NCI-H187 treated with DMSO at 0.1 percent for 48 hours (cell line): Measurements from ENCODE around the gene PLA2G4E.

Source experiments
- DNase-seq: peaks from one replicate; lab custom pipeline; 2025; lab: John Stamatoyannopoulos, UW

The PLA2G4E gene

GRCh38 chr15:41978534-41978933, 42.3 kb downstream of the PLA2G4E start:
- no peak for DNase-seq

DNA sequence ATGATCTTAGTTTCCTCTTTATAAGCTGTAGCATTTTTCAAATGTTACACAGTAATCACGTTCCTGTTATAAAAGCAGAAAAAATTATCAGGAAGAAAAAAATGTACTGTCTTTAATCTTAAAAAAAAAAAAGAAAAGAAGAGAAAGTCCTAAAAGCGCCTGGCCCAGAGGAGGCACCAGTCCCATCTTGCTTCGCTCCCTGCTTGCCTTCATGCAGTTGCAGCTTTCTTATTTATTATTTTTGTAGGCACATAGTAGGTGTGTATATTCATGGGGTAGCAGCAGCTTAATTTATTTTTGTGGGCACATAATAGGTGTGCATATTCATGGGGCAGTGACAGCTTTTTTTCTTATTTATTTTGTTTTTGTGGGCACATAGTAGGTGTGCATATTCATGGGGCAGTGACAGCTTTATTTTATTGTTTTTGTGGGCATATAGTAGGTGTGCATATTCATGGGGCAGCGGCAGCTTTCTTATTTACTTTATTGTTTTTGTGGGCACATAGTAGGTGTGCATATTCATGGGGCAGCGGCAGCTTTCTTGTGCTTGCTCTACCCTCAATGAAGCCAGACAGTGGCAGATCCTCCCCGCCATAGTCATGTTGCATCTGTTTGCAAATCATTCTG, 43.0 kb downstream of the PLA2G4E start:
- no peak for DNase-seq

DNA sequence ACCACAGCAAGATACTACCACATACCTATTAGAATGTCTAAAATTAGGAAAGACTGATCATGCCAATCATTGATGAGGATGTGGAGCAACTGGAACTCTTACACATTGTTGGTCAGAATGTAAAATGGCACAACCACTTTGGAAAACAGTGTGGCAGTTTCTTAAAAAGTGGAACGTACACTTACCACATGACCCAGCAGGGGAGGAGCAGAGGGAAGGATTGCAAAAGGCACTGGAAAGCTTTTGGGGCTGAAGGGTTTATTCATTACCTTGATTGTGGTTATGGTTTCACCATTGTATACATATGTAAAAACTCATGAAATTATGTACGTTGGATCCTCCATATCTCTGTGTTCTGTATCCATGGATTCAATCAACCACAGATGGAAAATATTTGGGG, 45.2 kb downstream of the PLA2G4E start:
- no peak for DNase-seq

GRCh38 chr15:41974041-41974440, 46.8 kb downstream of the PLA2G4E start:
- DNase-seq: no peak

DNA sequence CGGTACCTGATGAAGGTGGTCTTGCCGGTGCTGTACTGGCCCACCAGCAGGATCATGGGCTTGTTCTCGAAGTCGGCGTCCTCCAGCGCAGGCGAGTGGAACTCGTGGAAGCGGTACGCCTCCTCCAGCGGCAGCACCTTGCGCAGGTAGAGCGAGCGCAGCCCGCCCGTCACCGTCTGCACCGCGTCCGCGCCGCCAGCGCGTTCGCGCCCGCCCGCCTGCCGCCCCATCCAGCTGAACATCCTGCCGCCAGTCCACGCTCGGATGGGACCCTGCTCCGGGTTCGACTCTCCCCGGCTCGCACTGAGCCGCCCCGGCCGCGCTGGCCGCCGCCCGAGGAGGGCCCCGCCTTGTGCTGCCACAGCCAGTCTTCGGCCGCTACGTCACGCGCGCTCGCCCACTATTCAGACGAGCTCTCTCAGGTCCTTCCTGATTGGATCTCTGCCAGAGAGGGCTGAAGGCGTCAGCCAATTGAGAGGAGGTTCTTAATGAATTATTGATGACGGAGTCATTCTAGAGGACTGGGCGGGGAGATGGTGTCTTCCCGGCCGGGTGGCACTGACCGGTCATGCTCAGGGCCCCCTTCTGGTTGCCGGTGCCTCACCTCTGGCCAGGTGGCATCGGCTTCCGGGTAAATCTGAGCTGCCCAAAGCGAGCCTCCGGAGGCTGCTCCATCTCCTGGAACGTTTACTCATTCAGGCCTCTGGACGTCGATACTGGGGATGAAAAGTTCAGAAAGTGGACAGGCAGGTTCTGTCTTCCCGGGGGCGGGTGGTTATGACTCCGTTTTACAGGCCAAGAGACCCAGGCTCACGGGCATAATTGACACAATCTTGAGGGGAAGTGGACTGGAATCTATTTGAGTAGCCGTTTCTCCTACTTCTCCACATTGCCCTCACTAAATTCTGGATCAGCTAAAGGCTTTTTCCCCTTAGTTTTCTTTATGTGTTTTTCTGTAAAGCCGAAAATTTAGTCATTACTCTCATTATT, 48.3 kb downstream of the PLA2G4E start, which contains the start of gene EHD4:
EHD4 (minus strand) TSS at position 305 of the 990 bp plus-strand sequence; CDS start at position 242, 63 bp downstream.
- peak; percentile 81 for DNase-seq

- DNase-seq: no peak
Measured at GRCh38 chr15:41971895-41972252, 49.0 kb downstream of the PLA2G4E start.

DNA sequence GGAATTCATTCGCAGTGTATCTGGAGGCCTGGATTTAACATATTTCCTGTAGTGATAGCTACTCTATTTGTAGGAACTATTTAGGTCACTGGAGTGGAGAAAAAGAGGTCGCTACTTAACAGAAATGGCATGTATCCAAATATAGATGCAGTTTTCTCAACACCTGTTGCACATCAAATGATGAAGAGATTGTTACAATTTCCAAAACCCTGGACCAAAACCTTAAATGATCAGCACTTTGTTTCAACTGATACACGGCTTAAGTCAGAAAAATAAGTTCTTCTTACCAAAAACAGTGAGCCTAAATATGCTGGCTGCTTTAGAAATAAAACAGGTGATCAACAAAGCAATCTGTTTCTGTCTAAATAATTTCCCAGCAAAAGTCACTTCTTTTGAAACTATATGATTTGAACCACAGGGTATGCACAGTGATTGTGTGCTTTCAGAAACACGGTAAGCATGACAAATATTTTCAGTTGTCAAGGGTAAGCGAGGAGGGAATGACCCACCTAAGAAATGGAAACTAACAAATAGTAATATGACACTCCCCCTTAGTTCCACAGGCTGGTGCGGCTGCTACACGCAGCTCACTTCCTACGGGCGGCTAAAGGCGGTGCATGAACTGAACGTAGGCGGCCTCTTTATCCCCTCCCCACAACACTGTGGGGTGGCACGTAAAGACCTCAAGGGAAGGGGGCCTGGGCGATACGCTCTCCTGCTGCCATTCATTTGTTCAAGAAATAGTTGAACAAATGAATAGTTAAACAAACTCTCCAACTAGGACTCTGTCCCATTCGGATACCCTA, 49.5 kb downstream of the PLA2G4E start:
- DNase-seq: no peak

DNA sequence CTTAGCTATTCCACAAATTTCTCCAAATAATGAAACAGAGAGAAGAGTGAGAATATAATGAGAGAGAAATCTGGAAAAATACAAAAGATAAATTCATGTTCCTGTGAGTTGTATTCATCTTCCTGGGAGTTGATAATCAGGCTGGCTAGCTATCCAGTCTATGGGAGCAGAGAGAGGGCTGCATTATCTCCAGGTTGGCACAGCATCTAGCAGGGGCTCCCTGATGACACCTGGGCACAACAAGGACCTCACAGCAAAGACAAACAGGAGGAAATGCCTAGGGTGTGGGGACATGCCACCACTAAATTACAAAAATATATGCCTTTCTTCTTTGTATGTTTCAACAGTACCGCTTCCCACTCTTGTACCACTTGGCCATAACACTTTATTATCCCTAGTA, 50.4 kb downstream of the PLA2G4E start:
- DNase-seq: no peak

DNA sequence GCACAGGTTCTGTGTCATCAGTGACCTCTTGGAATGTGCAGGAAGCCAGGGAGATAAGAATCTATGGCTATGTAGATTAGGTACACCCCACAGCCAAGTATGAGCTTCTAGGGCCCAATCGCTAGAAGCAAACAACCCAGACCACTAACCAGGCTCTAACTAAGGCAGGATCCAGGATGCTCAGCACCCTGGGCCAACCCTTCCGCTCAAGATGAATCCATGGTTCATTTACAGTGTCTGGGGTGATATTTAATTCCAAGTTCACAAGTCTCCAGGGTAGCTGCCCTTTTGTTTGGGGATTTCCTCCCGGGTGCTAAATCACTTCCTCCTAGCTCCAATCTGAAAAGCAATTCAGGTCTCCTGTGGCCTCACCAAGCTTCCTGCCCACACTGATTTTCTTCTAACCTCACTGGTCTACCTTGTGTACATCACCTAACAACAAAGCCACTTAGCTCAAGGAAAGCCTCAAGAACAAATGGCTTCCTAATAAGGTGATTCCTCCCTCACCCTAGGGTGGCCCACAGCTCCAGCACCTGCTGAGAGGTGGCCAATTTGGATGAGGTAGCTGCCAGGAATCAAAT, 50.9 kb downstream of the PLA2G4E start:
- no peak for DNase-seq

DNA sequence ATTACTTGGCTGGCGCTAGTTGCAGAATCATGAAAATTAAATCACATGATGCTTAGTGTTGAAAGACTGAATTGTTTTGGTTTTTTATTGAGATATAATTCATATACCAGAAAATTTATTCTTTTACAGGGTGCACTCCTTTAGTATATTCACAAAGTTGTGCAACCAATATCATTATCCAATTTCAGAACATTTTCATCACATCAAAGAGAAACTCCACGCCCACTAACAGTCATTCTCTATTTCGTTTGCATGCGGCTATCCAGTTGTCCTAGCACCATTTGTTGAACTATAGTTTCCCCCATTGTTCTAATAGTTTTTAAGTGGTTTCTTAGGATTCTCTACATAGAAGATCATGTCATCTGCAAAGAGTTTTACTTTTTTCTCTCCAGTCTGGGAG, 52.1 kb downstream of the PLA2G4E start:
- no peak for DNase-seq

GRCh38 chr15:41967506-41968206, 53.2 kb downstream of the PLA2G4E start:
- no peak for DNase-seq

GRCh38 chr15:41966920-41967465, 53.8 kb downstream of the PLA2G4E start:
- no peak for DNase-seq

DNA sequence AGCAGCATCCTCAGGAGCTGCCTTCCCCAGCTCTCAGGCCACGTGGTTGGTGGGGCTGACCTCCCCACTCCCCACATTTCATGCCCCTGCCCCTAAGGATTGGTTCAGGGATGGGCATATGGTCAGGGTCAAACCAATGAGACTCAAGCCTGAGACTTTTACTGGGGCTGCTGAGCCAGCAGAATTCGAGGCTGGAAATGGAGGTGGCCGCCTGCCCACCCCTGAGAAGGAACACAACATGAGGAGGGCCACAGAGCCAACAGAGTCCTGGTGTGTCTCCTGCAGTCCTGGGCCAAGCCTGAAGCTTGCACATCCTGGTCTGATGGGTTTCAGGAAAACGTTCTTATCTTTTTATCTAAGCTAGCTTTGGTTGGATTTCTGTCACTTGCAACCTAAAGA, 54.4 kb downstream of the PLA2G4E start:
- no peak for DNase-seq

GRCh38 chr15:41965441-41966413, 55.1 kb downstream of the PLA2G4E start:
- no peak for DNase-seq

- no peak for DNase-seq
Measured at GRCh38 chr15:41961595-41962202, 59.1 kb downstream of the PLA2G4E start.

DNA sequence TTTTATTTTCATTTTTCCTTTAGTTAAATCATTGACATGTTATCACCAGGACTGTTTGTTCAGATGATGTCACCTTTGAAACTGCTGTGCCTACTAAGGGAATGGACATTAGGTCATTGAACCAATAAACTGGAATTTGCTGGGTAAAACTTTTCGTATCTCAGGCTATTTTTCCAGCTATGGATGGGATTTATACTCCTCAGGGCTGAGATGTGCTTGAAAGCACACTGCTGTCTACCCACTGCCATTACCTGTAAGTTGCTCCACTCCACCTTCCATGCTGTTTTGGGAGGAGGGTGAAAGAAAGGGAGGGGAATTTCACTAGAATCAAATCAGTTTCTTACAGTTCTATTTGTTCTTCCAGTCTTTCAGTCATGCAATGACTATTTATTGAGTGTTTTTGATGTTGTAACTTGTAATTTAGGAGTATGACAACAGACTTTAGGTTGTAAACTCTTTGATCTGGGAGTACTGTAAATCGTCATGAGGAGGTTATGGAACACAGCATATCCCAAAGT, 59.8 kb downstream of the PLA2G4E start:
- DNase-seq: no peak

- no peak for DNase-seq
Measured at GRCh38 chr15:41958002-41958420, 62.8 kb downstream of the PLA2G4E start.

DNA sequence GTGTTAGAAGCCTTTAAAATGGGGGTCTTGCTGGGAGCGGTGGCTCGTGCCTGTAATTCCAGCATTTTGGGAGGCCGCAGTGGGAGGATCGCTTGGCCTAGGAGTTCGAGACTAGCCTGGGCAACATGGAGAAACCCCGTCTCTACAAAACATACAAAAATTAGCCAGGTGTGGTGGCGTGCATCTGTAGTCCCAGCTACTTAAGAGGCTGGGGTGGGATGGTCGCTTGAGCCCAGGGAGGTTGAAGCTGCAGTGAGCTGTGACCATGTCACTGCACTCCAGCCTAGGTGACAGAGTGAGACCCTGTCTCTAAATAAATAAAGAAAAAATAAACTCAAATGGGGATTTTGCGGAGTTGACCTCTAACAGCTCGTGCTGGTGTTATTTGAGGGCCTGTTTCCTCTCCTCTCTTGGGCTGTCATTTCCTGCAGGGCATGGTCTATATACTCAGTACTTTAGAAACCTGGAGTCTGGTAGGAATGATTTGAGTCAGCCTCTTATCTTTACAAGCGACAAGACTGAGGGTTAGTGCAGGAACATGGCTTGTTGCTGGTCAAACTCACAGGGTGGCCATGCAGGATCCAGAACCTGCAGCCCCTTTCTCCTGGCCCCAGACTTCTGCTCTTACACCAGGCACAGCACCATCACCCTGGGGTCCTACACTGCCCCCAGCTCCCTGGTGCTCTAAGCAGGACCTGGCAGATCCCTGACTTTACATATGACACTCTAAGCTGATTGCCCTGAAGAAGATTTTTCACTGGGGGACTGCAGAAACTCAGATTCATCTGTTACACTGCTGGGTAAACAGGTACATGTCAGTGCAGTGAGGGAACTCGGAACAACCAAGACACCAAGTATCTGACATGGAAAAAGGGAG, 63.6 kb downstream of the PLA2G4E start:
- no peak for DNase-seq
